Fibroblast of peridontal ligament (primary cell): Measurements from ENCODE around the gene NSUN2.

ENCODE experiments used
- DNase-seq: peaks from one replicate; pipeline ENCODE4 v3.0.0-alpha.2; 2010; ENCODE audit errors: extremely low read depth

The NSUN2 gene

DNA sequence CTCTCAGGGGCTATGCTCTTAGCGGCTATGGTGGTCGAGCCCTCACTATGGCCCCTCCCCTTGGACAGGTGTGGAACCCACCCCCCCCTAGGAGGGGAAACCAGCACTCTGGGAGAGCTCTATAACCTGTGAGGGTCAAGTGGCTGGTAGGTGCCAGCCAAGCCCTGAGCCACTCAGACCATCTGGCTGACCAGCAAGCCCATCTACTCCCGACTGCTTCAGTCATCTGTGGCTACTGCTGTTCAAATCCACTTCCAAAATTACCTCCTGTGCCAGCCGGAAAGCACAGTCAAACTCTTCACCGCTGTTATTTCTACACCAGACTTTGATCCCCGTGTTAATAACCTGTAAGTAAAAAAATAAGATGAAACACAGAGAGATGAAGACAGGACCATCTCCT is 28.5 kb downstream of the NSUN2 start:
- DNase-seq = no peak

DNA sequence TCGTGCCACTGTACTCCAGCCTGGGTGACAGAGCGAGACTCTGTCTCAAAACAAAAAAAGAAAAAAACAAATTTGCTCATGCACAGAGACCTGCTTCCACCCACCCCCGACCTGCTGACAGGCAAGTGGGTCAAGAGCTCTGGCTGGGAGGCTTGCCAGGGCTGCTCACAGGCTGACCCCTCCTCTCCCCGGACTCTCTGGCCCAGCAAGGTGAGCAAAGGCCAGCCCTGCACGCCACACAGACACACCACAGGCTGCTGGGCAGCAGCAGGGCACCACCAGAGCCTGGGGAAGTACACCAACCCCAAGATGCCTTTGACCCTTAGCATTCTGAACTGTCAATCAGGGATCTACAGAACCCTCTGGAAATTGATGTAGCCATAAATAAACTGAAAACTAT is 29.2 kb downstream of the NSUN2 start:
- DNase-seq = no peak

DNA sequence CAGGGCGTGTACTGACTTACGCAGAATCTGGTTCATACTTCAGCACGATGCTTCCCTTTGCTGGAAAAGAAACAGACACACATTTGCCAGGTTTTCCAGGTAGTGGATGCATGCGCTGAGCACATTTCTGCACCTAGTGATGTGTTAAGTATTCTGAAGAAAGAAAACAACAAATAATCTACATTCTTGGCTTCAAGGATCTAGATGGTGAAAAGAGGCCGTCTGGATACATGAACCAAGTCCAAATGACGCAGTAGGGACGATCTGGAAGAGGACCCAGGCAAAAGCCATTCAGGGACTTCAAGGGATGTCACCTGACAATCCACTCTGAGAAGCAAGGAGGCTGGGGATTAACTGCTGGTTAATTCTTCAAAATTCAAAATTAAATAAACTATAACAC is 30.4 kb downstream of the NSUN2 start:
- no peak for DNase-seq

DNA sequence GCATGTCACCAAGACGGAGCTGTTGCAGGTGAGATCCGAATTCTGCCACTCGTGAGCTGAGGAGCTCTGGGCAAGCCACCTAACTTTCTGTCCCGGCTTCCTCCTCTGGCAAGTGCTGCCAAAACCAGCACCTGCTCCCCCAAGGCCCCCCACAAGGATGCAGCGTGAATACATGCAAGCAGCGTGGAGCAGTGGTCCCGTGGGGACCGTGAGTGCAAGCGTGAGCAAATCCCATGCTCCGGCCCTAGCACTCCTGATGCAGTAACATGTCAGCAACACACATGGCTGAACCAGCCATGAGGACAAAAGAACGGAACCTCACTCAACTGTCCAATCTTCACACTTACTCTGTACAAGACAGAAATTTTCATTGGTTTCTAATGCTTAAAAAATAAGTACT is 31.0 kb downstream of the NSUN2 start:
- DNase-seq = no peak

DNA sequence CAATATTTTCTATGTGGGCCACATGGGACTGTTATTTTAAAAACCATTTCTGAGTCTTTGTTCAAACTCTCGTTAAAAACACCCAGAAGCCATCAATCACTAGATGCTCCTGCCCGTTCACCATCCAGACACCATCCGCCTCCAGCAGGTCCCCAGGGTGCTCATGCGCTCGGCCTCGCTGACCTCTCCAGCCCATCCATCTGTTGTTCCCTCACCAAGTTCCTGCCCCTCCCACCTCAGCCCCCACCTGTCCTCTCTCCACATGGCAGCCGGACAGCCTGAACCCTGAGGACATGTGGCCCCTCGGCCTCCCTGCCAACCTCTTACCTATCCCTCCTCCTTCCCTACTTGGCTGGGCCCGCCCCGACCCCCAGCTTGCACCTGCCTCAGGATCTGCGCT is 31.6 kb downstream of the NSUN2 start:
- DNase-seq = no peak

DNA sequence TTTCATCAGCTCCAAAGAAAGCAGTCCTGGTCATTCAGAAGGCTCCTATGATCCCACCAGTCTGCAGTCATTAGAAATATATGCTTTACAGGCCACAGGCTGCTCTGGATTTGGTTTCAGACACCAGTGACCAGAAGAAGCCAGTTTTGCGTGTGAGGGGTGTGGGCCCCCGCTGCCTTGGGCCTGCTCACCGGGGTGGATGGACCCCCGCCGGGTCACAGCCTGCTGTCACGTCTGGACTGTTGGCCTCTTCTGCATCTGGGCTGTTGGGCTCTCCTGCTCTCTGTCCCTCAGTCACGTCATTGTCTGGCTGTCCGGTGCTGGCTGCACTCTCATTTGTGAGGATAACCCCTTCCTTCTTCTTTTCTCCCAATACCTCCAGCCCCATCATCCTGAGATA is 33.1 kb downstream of the NSUN2 start:
- DNase-seq = no peak

DNA sequence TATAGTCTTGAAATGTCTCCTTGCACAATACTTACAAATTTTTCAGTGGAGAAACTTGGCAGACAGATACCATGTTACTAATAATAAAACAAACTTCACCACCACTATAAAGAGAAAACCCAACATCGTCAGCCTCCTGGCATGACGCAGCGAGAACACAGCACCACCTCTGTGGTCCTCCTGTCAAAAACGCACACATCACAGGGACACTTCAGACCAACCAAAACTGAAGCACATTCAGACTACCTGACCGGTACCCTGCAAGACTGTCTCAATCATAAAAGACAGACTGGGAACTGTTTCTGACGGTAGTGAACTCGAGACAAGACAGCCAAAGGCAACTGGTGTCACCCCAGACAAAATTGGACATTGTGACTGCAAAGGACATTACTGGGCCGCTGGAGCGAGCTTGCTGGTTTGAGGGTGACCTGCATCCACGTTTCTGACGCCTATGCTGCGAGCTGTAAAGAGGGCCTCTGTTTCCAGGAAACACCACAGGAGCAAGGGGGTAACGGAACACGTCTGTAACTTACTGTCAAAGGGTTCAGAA is 34.4 kb downstream of the NSUN2 start:
- peak; percentile 14 for DNase-seq

DNA sequence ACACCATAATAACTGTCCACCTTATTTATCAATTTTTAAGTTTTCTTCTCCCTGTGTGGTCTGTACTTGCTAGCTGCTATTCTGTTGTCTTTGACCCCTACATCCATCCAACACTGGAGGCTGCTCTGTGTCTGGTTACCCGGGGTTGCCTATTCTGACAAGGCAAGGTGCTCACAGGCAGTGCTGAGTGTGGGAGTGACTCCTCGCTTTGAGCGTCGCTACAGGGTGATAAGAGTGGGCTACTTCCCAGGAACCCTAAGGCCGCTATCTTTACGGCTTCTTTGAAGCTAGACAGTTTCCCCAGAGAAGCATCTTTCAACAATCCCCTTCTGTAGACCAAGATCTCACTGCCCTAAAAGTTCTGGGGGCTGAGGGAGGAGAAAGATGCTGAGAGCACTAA is 35.3 kb downstream of the NSUN2 start:
- DNase-seq = no peak

DNA sequence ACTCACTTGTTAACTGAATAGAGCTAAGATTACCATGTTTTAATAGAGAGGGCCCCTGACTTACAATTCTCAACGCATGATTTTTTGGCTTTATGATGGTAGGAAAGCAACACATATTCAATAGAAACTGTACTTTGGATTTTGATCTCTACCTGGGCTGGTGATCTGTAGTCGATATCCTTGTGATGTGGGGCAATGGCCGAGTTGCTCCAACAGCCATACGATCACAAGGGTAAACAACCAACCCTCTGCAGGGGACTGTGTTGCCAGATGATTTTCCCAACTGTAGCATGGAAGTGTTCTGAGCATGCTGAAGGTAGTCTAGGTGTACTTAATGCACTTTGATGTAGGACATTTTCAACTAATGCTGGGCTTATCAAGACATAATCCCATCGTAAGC is 36.5 kb downstream of the NSUN2 start:
- no peak for DNase-seq

DNA sequence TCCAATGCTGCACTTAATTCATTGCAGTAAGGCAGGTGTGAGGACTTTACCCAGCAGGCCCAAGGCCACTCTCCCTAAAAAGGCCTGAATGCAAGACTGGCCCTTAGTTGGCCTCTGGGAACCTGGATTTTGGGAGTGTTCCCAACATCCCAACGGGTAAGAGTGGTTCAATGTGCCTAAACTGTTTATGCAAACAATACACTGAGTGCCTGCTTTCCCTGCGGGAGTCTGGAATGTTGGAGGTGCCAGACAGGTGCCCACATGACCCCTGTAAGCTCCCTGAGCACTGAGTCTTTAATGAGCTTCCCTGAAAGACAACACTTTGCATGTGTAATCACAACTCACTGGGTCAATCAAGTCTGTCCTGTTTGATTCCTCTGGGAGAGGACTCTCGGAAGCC is 37.4 kb downstream of the NSUN2 start:
- DNase-seq = no peak

DNA sequence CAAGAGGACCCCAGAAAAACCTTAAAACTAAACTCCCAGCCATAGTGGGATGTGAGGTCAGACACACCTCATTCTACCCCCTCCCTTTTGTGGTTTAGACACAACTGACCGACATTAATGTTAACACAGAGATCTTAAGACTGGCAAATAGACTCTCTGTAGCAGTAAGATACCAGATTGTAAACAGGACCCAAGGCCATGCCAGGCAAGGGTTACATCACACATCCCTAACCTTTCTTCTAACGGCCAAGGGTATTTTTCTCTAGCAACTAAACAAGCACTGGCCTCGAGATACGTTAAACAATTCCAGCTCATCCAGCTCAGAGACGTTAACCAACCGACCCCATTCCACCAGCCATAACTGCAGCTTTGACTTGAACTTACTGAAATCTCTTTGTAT is 38.8 kb downstream of the NSUN2 start:
- no peak for DNase-seq

DNA sequence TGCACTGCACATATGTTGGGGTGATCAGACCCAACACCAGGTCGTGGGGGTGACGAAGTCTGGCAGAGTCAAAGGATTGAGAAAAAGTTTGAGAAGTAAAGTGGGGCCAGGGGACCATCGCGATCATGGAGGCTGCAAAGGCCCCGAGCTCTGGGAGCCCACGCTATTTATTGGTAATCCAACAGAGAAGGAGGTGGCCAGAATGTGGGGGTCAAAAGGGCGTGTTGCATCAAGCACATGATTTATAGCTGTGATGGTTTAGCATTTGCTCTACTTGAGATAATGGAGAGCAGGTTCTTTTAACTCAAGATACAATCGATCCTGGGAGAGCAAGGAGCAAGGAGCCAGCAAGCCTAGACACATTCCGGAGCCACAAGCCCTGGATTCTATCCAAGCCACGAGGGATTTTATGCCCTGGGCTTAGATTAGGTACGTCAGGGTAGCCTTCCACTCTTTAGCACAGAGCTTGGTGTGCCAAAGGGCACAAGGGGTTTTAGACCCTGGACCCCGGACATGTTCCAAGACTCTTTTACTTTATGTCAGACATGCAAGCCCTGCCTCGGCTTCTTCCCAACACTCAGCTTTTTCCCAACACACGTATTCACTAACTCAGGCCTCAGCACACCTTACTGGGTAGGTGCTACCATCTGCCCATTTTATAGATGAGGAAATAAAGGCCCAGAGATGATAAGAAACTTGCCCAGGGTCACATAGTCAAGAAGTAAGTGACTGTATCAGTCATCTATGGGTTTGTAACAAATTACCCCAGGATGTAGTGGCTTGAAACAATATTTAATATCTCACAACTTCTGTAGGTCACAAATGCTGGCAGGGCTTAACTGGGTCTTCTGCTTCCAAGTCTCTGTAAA is 39.5 kb downstream of the NSUN2 start:
- DNase-seq = no peak

DNA sequence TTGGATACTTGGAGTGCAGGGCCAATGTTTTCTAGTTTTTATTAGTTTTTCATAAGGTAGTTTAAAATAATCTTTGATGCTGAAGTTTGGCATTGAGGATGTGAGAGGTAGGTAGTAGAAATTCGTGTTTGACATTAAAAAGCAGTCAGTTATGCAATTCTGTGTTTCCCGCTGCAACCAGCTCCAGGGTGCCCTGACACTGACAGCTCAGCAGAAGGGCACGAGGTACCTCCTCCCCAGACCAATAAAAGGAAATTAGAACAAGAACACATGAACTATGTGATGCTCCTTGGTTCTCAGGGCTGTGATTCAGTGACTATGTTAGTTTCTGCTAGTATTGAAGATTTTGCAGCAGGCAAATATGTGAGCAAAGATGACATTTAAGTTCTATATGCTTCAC is 40.2 kb downstream of the NSUN2 start:
- peak; percentile 8 for DNase-seq

DNA sequence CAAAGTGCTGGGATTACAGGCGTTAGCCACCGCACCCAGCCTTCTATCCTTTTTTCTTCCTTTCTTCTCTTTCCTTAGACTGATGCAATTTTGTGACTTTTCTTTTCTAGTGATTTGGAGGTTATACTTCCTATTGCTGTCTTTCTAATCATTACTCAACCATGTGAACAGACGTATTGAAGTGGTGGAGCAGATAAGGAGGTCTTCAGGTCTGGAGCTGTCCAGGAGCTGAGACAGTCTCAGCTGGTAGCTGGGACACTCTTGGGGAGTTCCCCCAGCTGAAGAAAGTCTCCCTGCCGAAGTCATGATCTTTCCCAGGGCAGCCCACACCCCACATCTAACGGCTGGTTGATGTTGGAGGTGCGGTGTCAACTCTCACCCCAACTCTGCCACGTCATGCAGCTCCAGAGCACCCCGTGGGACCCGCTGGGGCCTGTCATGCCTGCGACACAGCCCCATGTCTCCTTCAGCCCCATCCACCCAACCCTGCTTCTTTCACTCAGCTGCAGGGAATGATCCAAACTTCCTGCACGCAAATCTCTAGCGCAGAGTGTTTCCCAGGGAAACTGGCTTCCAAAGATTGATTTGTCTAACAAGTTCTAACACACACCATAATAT is 41.1 kb downstream of the NSUN2 start:
- DNase-seq = no peak

DNA sequence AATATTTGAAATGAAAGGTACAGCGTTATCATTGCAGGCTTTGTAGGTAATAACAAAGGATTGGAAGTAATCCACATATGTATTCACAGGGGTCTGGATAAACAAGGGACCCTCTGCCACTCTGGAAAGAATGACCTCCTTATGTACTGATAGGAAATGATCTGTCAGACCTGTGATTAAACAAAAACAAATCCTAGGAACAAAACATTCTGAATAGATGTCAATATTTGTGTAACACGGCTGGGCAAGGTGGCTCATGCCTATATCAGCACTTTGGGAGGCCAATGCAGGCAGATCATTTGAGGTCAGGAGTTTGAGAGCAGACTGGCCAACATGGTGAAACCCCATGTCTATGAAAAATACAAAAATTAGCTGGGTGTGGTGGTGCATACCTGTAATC is 42.3 kb downstream of the NSUN2 start:
- DNase-seq = no peak

DNA sequence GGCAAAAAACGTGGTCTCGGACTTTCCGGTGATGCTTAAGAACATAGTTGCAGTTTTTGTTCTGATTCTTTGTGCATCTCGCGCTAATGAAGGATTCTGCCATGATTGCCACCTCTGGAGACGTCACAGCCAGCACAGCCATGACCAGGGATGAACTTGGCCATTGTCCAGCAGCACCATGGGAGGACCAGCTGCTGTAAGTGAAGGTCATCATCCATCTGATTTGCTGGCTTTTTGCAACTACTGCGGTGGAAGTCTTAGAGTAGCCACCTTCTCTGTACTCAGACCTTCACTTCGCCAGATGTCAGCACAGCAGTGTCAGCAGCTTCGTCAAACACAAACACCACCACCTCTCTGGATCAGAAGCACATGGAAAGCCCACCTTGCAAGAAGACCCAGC is 45.7 kb downstream of the NSUN2 start:
- DNase-seq = no peak

DNA sequence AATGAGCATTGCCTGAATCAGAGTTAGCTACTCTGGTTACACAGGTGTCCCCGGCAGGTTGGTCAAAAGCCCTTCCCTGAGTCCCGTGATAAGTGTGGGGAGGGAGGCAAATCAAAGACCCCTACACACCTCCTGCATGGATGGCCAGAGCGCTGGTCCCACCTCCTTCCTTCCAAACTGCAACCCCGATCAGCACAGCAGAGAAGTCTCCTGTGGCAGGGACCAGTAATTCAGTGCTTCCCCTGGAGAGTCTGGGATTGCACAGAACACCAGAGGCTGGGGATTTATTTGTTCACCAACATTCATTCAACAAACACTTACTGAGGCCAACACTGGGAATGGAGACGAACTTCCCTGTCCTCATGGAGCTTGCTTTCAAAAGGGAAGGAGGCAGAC is 46.2 kb downstream of the NSUN2 start:
- DNase-seq = no peak

DNA sequence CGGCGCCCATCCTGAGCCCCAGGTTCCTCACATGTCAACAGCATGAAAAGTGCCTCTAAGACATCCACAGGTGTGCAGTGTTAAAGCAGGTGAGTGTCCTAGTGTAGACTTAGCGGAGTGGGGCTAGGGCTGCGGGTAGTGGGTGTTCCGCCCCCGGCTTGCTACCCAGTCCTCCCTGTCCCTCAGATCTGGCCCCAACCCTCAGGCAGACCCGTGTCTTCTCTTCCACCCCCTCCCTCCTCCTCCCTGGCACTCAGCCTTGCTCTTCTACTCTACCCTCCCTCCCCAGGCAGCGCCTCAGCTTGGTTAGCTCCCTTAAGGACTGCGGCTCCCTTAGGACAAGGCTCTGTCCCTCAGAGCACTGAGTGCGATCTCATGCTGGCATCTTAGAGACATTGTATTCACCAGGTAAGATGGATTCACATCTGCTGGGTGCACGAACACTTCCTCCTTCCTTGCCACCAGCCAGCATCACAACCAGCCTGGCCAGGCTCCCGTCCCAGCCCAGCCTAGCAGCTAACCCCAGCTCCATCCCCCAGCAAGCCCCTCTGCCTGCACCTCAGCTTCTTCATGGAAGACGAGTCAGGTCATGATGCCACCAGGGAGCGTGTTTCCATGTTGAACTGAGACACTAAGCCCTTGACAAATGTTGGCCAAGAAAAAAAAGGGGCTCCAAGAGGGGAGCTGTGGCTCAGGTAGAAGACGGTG is 46.8 kb downstream of the NSUN2 start:
- DNase-seq = no peak

DNA sequence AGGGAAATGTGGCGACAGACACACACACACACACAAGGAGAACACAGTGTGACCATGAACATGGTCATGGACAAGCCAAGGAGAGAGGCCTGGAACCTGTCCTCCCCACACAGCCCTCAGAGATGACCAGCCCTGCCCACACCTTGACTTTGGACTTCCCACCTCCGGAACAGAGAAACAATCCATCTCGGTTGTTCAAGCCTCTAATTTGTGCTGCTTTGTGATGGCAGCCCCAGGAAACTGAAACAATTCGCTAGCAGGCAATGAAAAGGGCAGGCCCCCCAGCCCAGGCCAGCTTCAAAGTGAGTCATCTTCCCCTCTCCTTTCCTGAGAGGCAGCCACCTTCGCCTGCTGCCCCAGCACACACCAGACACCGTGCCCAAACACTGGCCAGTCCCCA is 47.7 kb downstream of the NSUN2 start:
- DNase-seq = no peak

DNA sequence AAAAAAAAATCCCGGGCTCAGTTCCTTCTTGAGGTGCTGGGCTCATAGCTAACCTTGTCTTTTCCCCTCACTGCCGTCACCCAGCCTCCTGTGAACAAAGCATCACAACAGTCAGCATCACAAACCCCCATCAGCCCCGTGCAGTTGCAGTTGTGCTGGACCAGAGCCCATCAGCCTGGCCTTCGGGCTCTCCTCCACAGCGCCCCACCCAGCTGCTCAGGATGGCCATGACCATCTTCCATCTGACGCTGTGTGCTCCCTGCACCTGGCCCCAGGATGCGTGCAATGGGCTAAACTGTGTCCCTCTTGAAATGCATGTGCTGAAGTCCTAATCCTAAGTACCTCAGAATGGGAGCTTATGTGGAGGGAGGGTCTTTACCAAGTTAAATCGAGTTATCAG is 48.1 kb downstream of the NSUN2 start:
- no peak for DNase-seq

DNA sequence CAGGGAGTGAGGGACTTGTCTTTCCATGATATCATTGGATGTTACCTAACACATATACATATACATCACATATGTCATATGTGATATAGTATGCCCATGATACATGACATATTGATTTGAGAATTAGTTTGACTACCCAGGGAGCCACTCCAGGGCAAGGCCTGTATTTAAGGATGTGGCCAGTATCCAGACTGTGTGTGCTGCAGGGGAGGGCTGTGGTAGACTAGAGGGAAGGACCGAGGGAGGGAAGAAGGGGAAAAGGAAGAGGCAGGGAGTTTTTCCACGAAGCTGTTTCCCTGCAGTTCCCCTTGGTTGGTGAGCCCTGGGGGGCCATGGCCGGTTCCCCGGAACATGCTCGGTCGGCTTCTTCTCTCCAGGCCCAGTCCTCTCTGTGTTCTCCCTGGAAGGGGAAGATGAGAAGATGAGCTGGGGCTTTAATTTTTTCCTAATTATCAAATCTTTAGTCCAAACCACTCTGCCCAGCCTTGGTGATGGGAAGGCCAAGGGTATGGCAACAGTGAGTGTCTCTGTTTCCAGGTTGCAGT is 48.7 kb downstream of the NSUN2 start:
- DNase-seq = no peak
